IMR-90 (cell line): ENCODE results near the gene TTC28. TPM values are rescaled to one million over a fixed set of nuclear protein-coding genes. Genes with fewer than 3 reads are reported as not detected.

Experiments used
- ATAC-seq: fragments of 200-7000 bp; cut with Tn5 transposase; 2 replicates; pipeline ENCODE4 v1.9.1; 2020; ENCODE audit warnings: low read depth, mild to moderate bottlenecking, moderate library complexity
- BruUV-seq: library from RNA; stranded (reverse); fragments of 400-500 nt; replicated peaks from 2 replicates; lab custom pipeline; 2021; lab: Mats Ljungman, UMichigan
- CTCF ChIA-PET: fragments of 300-600 bp; formaldehyde crosslinking; extraction: SDS; loops from one replicate; lab custom pipeline; 2021; ENCODE audit warnings: antibody characterized with exemption; lab: Yijun Ruan, JAX
- POLR2A ChIA-PET: fragments of 300-600 bp; sonication (Branson Sonifier 250); formaldehyde crosslinking; loops from one replicate; lab custom pipeline; 2022; ENCODE audit warnings: antibody characterized with exemption; ENCODE audit not compliant: unreplicated experiment; lab: Charles Lee
- DNase-seq: peaks from one replicate; pipeline ENCODE4 v3.0.0; 2013
- H2AFZ ChIP-seq: replicated peaks from 2 replicates; pipeline ENCODE3; 2013; ENCODE audit warnings: low read length, mild to moderate bottlenecking; ENCODE audit not compliant: poor library complexity
- H2AK5ac ChIP-seq: 2 replicates; pipeline ENCODE4 v1.6.1; 2013; ENCODE audit warnings: low read depth, low read length, inconsistent platforms
- H2AK9ac ChIP-seq: replicated peaks from 2 replicates; pipeline ENCODE3; 2013; ENCODE audit warnings: mild to moderate bottlenecking, low read depth, low read length, moderate library complexity; ENCODE audit not compliant: poor library complexity
- H2BK120ac ChIP-seq: 2 replicates; pipeline ENCODE4 v1.6.1; 2013; ENCODE audit warnings: low read depth, low read length, inconsistent platforms
- H2BK15ac ChIP-seq: 3 replicates; pipeline ENCODE4 v1.6.1; 2013; ENCODE audit warnings: low read depth, low read length, inconsistent platforms
- H2BK20ac ChIP-seq: 2 replicates; pipeline ENCODE4 v1.6.1; 2013; ENCODE audit warnings: low read depth, mild to moderate bottlenecking, inconsistent platforms, low read length, moderate library complexity
- H2BK5ac ChIP-seq: 2 replicates; pipeline ENCODE4 v1.6.1; 2013; ENCODE audit warnings: mild to moderate bottlenecking, low read depth, low read length, inconsistent platforms; ENCODE audit not compliant: poor library complexity, severe bottlenecking
- H3K14ac ChIP-seq: replicated peaks from 2 replicates; pipeline ENCODE4 v1.6.1; 2013; ENCODE audit warnings: low read depth, low read length, inconsistent platforms
- H3K18ac ChIP-seq: 2 replicates; pipeline ENCODE4 v1.6.1; 2013; ENCODE audit warnings: low read depth, low read length, control low read depth
- H3K23ac ChIP-seq: 2 replicates; pipeline ENCODE4 v1.6.1; 2013; ENCODE audit warnings: low read depth, low read length, inconsistent platforms
- H3K27ac ChIP-seq: 2 replicates; pipeline ENCODE4 v1.5.1; 2013; ENCODE audit warnings: mild to moderate bottlenecking, control low read depth, low read length; ENCODE audit not compliant: insufficient read depth
- H3K27me3 ChIP-seq: 2 replicates; pipeline ENCODE4 v1.6.1; 2013; ENCODE audit warnings: low read length; ENCODE audit not compliant: control insufficient read depth, insufficient read depth
- H3K36me3 ChIP-seq: 2 replicates; pipeline ENCODE4 v1.6.1; 2013; ENCODE audit warnings: low read length, mixed read lengths; ENCODE audit not compliant: control insufficient read depth, insufficient read depth
- H3K4ac ChIP-seq: 2 replicates; pipeline ENCODE4 v1.6.1; 2013; ENCODE audit warnings: low read depth, low read length, inconsistent platforms
- H3K4me1 ChIP-seq: 2 replicates; pipeline ENCODE4 v1.6.1; 2013; ENCODE audit warnings: low read length, mixed read lengths; ENCODE audit not compliant: control insufficient read depth, insufficient read depth
- H3K4me2 ChIP-seq: 2 replicates; pipeline ENCODE4 v1.6.1; 2013; ENCODE audit warnings: low read depth, mild to moderate bottlenecking, control low read depth, low read length, moderate library complexity
- H3K4me3 ChIP-seq: 2 replicates; pipeline ENCODE4 v1.5.1; 2013; ENCODE audit warnings: low read depth, mild to moderate bottlenecking, control low read depth, low read length, moderate library complexity; ENCODE audit not compliant: insufficient read depth
- H3K56ac ChIP-seq: 2 replicates; pipeline ENCODE4 v1.6.1; 2013; ENCODE audit warnings: low read length, inconsistent platforms; ENCODE audit not compliant: insufficient read depth; ENCODE audit errors: extremely low read depth
- H3K79me1 ChIP-seq, 2 experiments: 2 replicates each; pipeline ENCODE4 v1.6.1; 2013; ENCODE audit warnings: low read length in 2 of 2, inconsistent platforms in 1 of 2, low read depth in 1 of 2
- H3K9ac ChIP-seq: 2 replicates; pipeline ENCODE4 v1.6.1; 2013; ENCODE audit warnings: low read depth, low read length, control low read depth
- H3K9me1 ChIP-seq: 2 replicates; pipeline ENCODE4 v1.6.1; 2013; ENCODE audit warnings: low read length, inconsistent platforms; ENCODE audit not compliant: insufficient read depth
- H3K9me3 ChIP-seq: 2 replicates; pipeline ENCODE4 v1.6.1; 2013; ENCODE audit warnings: low read length; ENCODE audit not compliant: control insufficient read depth, insufficient read depth
- H4K20me1 ChIP-seq: 2 replicates; pipeline ENCODE4 v1.6.1; 2013; ENCODE audit warnings: low read length, inconsistent platforms; ENCODE audit not compliant: insufficient read depth
- H4K5ac ChIP-seq: 2 replicates; pipeline ENCODE4 v1.6.1; 2013; ENCODE audit warnings: mild to moderate bottlenecking, low read depth, low read length, control low read depth
- H4K8ac ChIP-seq, 2 experiments: 2 replicates each; pipeline ENCODE4 v1.6.1; 2013; ENCODE audit warnings: low read depth in 2 of 2, low read length in 2 of 2, control low read depth in 1 of 2, inconsistent platforms in 1 of 2
- H4K91ac ChIP-seq: 2 replicates; pipeline ENCODE4 v1.6.1; 2013; ENCODE audit warnings: low read depth, low read length, inconsistent platforms; ENCODE audit not compliant: insufficient read depth
- BHLHE40 ChIP-seq: fragments of 150-350 bp; IDR thresholded peaks from 2 replicates; pipeline ENCODE4 v1.6.1; 2016; ENCODE audit warnings: mild to moderate bottlenecking, low read depth, low read length
- CHD1 ChIP-seq: IDR thresholded peaks from 2 replicates; pipeline ENCODE4 v1.6.1; 2012; ENCODE audit warnings: low read depth, low read length, improper control_type of control experiment
- FOS ChIP-seq: fragments of 150-350 bp; IDR thresholded peaks from 2 replicates; pipeline ENCODE4 v1.6.1; 2016; ENCODE audit warnings: low read depth, low read length
- MAFK ChIP-seq: IDR thresholded peaks from 2 replicates; pipeline ENCODE4 v1.6.1; 2012; ENCODE audit warnings: low read depth, low read length, improper control_type of control experiment
- MXI1 ChIP-seq: IDR thresholded peaks from 2 replicates; pipeline ENCODE4 v1.6.1; 2012; ENCODE audit warnings: low read depth, mild to moderate bottlenecking, low read length, moderate library complexity, borderline replicate concordance
- NFE2L2 ChIP-seq: fragments of 150-350 bp; IDR thresholded peaks from 2 replicates; pipeline ENCODE4 v1.6.1; 2016; ENCODE audit warnings: low read depth, mild to moderate bottlenecking, low read length
- RAD21 ChIP-seq: IDR thresholded peaks from 2 replicates; pipeline ENCODE4 v1.6.1; 2012; ENCODE audit warnings: low read length, improper control_type of control experiment
- RFX5 ChIP-seq: IDR thresholded peaks from 2 replicates; pipeline ENCODE4 v1.8.0; 2012; ENCODE audit warnings: low read depth, mild to moderate bottlenecking, low read length, moderate library complexity
- SMC3 ChIP-seq: fragments of 150-350 bp; IDR thresholded peaks from 2 replicates; pipeline ENCODE4 v1.6.1; 2016; ENCODE audit warnings: low read depth, mild to moderate bottlenecking, antibody characterized with exemption, low read length, moderate library complexity
- whole genome bisulfite sequencing, 2 experiments: methylation state at CpG; one replicate each; pipeline versions ENCODE4 v1.1.5 to v1.1.7; 2013; ENCODE audit warnings: missing lambda C conversion rate in 2 of 2; ENCODE audit not compliant: insufficient read length in 1 of 2; ENCODE audit errors: extremely low coverage in 2 of 2; 5-methylcytosine and 5-hydroxymethylcytosine counted together
- dilution Hi-C: fragments of 300-500 bp; cut with HindIII; formaldehyde crosslinking; loops from one replicate; pipeline ENCODE4 v1.14.3; 2018; ENCODE audit warnings: low sequenced_read_pairs; ENCODE audit not compliant: unreplicated experiment
- in situ Hi-C: fragments of 300-500 bp; cut with MboI; formaldehyde crosslinking; loops from 3 replicates; pipeline ENCODE4 v1.14.3; 2019; ENCODE audit warnings: low sequenced_read_pairs, inconsistent platforms, mixed read lengths
- intact Hi-C: fragments of 100-400 bp; cut with micrococcal nuclease; formaldehyde crosslinking; loops from 2 replicates; pipeline ENCODE4 v1.10.0; 2022
- polyA plus RNA-seq, 3 experiments: library from polyadenylated mRNA; depleted of rRNA; stranded (reverse); fragments of >200 nt; gene quantifications; 2 replicates each; pipeline ENCODE4 v1.2.3, GENCODE V29; 2012; ENCODE audit warnings: low replicate concordance in 1 of 3
- total RNA-seq: library from RNA; depleted of rRNA; stranded (reverse); fragments of >200 nt; gene quantifications from 2 replicates; pipeline ENCODE4 v1.2.3, GENCODE V29; 2012
- TF ChIP-seq, protein P1 (sequence below): conservative IDR thresholded peaks from 2 replicates; pipeline ENCODE4 v1.5.1; 2012; ENCODE audit warnings: mild to moderate bottlenecking, low read depth, low read length, improper control_type of control experiment
- TF ChIP-seq, protein P2 (sequence below): fragments of 150-350 bp; IDR thresholded peaks from 2 replicates; pipeline ENCODE4 v1.6.1; 2016; ENCODE audit warnings: low read depth, mild to moderate bottlenecking, low read length, moderate library complexity, borderline replicate concordance

Gene TTC28
- total and polyA plus RNA-seq, 2 of the 4 experiments (the other 2 are of a cell fraction) = 5.6 to 13.3 TPM

DNA sequence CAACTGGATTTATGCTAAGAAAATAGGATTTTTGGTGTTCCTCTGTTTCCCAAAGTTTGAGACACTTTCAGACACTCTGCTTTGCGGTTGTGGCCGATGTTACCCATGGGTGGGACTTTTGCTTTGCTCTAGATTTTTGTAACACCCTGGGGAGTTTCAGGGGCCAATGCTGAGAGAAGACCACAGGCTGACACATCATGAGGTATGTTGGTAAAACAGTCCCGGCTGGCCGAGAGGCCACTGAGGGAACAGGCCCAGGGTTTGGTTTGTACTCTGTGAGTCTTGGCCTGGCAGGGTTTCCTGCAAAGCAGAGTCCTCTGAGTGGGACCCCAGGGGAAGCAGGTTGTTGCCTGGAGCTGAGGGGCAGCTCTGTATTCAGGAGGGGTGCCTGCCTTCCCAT is 682.1 kb downstream of the TTC28 start:
- Histone ChIP-seq H3K79me1 (no peaks in the 10 kb centered on the region), H2AK9ac (peak overlapping the region; percentile 12), H3K4me2 (no peak overlapping the region), H3K4me3 (no peak overlapping the region), H2BK15ac (no peak overlapping the region), H3K9ac (no peak overlapping the region), H3K56ac (no peak overlapping the region), H3K23ac (0 out of 2 replicates have a peak overlapping the region, but pooled peaks have one; percentile 74), H4K20me1 (no peaks in the 10 kb centered on the region), H3K14ac (no peak overlapping the region), H3K27ac (no peak overlapping the region), H2BK120ac (no peak overlapping the region), H3K4me1 (peaks cover 3% of the 10 kb centered on the region; the same call in 1 of the 2 replicates), H2BK5ac (no peak overlapping the region), H3K36me3 (peaks cover 50% of the 10 kb centered on the region), H2AFZ (no peak overlapping the region), H3K9me3 (no peaks in the 10 kb centered on the region), H2AK5ac (no peak overlapping the region), H3K4ac (no peak overlapping the region), H4K8ac (no peak overlapping the region), H3K27me3 (no peaks in the 10 kb centered on the region), H3K18ac (no peak overlapping the region), H3K9me1 (peaks cover 5% of the 10 kb centered on the region; the same call in 1 of the 2 replicates), H4K91ac (no peak overlapping the region), H4K5ac (no peak overlapping the region), H2BK20ac (no peak overlapping the region)
- intact Hi-C loops = no loop called here
- in situ Hi-C loops = no loop called here
- peak; percentile 53 for ATAC-seq
- dilution Hi-C loops = no loop called here
- no TSS peak for BruUV-seq
- TF ChIP-seq RFX5 (no peak), NFE2L2 (no peak), BHLHE40 (no peak), CHD1 (no peak), FOS (no peak), MXI1 (no peak), RAD21 (no peak), SMC3 (no peak), MAFK (no peak)
- TF ChIP-seq, protein P1, sequence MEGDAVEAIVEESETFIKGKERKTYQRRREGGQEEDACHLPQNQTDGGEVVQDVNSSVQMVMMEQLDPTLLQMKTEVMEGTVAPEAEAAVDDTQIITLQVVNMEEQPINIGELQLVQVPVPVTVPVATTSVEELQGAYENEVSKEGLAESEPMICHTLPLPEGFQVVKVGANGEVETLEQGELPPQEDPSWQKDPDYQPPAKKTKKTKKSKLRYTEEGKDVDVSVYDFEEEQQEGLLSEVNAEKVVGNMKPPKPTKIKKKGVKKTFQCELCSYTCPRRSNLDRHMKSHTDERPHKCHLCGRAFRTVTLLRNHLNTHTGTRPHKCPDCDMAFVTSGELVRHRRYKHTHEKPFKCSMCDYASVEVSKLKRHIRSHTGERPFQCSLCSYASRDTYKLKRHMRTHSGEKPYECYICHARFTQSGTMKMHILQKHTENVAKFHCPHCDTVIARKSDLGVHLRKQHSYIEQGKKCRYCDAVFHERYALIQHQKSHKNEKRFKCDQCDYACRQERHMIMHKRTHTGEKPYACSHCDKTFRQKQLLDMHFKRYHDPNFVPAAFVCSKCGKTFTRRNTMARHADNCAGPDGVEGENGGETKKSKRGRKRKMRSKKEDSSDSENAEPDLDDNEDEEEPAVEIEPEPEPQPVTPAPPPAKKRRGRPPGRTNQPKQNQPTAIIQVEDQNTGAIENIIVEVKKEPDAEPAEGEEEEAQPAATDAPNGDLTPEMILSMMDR = no peak
- TF ChIP-seq, protein P2, sequence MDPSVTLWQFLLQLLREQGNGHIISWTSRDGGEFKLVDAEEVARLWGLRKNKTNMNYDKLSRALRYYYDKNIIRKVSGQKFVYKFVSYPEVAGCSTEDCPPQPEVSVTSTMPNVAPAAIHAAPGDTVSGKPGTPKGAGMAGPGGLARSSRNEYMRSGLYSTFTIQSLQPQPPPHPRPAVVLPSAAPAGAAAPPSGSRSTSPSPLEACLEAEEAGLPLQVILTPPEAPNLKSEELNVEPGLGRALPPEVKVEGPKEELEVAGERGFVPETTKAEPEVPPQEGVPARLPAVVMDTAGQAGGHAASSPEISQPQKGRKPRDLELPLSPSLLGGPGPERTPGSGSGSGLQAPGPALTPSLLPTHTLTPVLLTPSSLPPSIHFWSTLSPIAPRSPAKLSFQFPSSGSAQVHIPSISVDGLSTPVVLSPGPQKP = no peak
- ChIA-PET POLR2A (no interaction called here), CTCF (no interaction called here)
- DNase-seq = peak; percentile 25
- WGBS, 2 experiments = 100% methylated on average over 2 of the region's 4 CpGs; no CpG with 5 or more reads in 1 of the 2 experiments
